ENCODE data around the gene DCDC2C.
A peak's percentile ranks its signal among the peaks of the same experiment; 100 is the strongest.
"Not testable (repeated sequence)": the region's sequence is repeated elsewhere in the genome, so short reads cannot be mapped to it uniquely, and the experiment has no call there.

DCDC2C gene

DNA sequence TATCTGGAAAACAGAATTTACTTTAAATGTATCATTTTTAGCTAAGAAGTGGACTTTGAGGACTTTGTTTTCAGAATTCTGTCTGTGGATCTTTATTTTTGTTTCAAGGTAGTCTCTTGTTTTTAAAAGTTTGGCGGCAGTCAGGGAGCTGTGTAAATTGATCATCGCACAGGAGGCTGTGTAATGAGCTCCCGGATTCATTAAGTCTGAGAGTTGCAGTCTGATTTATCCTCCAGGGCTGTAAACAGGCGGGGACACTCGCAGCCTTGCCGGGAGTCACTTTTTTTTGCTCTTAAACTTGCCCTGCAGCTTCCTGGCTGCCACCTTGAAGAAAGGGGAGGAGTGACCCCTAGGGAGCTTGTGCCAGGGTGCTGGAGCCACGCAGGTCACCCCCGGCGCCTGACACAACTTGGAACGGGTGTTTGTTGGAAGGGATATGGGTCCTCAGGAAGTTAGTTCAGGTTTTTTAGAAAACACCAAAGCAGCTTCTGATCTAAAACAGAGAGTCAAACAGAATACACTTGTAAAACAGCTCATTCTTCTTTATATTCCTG, 76.2 kb downstream of the DCDC2C start:
- H3K4me1 Mint-ChIP-seq (ENCODE audit: low read depth), result peaks cover 4% of the 10 kb centered on the region

GRCh38 chr2:3780477-3781402, 77.4 kb downstream of the DCDC2C start:
- Mint-ChIP-seq H3K4me1 (ENCODE audit: low read depth) (peaks cover 4% of the 10 kb centered on the region), H3K4me3 (peak overlapping the region; percentile 65), H3K27ac (no peak overlapping the region), H3K9me3 (ENCODE audit: low read depth) (no peaks in the 10 kb centered on the region), H3K27me3 (peaks cover 24% of the 10 kb centered on the region), H3K36me3 (no peaks in the 10 kb centered on the region)

More for the DNA sequence above, 76.2 kb downstream of the DCDC2C start:
- Mint-ChIP-seq H3K27ac (no peak overlapping the region), H3K9me3 (ENCODE audit: low read depth) (no peaks in the 10 kb centered on the region), H3K4me3 (no peak overlapping the region), H3K27me3 (peaks cover 24% of the 10 kb centered on the region), H3K36me3 (no peaks in the 10 kb centered on the region)

DNA sequence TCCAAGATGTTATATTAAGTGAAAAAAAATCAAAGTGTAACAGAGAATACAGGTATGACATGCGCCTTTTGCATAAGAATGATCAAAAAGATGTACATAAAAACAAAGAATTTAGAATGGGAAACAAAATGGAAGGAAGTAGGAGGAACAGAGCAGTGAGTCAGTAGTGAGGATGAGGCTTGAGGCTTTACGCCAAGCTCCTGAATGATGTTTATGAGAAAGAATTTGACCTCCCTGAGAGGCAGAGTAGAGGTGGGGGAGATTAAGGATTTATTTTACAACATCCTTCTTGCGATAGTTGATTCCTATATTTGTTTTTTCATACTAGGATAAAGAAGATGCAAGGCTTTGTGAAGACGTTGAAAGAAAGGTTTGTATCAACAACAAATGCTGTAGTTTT, 81.4 kb downstream of the DCDC2C start:
- Mint-ChIP-seq H3K4me3 (no peak overlapping the region), H3K4me1 (ENCODE audit: low read depth) (peaks cover 4% of the 10 kb centered on the region), H3K27me3 (peaks cover 3% of the 10 kb centered on the region), H3K9me3 (ENCODE audit: low read depth) (no peaks in the 10 kb centered on the region), H3K27ac (no peak overlapping the region), H3K36me3 (no peaks in the 10 kb centered on the region)

- no peaks in the 10 kb centered on the region for H3K9me3 Mint-ChIP-seq (ENCODE audit: low read depth)
- no peak overlapping the region for H3K27ac Mint-ChIP-seq
- H3K36me3 Mint-ChIP-seq, result no peaks in the 10 kb centered on the region
- no peak overlapping the region for H3K4me3 Mint-ChIP-seq
- H3K4me1 Mint-ChIP-seq (ENCODE audit: low read depth), result peaks cover 3% of the 10 kb centered on the region
- peaks cover 1% of the 10 kb centered on the region for H3K27me3 Mint-ChIP-seq
Observed at GRCh38 chr2:3785220-3785889, 82.0 kb downstream of the DCDC2C start.

DNA sequence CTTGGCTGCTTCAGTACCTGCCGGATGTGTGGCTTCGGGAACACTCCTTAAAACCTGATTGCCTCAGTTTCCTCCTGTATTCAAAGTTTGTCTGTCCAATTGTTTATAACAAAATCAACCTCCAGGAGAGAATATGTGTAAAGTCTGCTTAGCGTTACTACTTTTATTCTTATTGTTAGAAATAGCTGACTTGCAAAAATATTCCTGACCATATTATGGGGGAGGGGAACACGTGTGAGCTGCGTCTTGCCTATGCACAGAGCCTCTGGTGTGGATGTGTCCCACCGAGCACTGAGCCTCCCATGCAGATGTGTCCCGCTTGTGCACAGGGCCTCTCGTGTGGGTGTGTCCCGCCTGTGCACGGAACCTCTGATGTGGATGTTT, 82.5 kb downstream of the DCDC2C start:
- H3K4me3 Mint-ChIP-seq, result no peak overlapping the region
- no peak overlapping the region for H3K27ac Mint-ChIP-seq
- no peaks in the 10 kb centered on the region for H3K9me3 Mint-ChIP-seq (ENCODE audit: low read depth)
- peaks cover 1% of the 10 kb centered on the region for H3K27me3 Mint-ChIP-seq
- H3K4me1 Mint-ChIP-seq (ENCODE audit: low read depth), result no peaks in the 10 kb centered on the region
- no peaks in the 10 kb centered on the region for H3K36me3 Mint-ChIP-seq

DNA sequence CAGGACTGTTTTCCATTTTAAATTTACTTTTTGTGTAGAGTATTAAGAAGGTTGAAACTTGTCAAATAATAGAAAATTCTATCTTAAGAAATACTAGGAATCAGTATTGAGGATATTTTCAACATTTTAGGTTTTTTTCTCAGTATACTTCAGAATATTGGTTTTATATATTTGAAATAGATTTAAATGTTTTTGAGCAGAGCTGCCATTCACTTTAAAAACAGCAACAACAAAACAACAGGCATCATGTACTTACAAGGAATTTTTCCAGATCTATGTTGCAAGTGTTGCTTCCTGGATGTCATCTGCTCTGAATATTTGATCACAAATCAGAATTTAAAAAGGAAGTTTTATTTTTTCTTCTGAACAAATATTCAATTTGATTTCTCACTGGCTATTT, 84.4 kb downstream of the DCDC2C start:
- H3K4me3 Mint-ChIP-seq, result no peak overlapping the region
- H3K27me3 Mint-ChIP-seq, result peaks cover 1% of the 10 kb centered on the region
- no peaks in the 10 kb centered on the region for H3K36me3 Mint-ChIP-seq
- H3K4me1 Mint-ChIP-seq (ENCODE audit: low read depth), result no peaks in the 10 kb centered on the region
- H3K9me3 Mint-ChIP-seq (ENCODE audit: low read depth), result no peaks in the 10 kb centered on the region
- H3K27ac Mint-ChIP-seq, result no peak overlapping the region

DNA sequence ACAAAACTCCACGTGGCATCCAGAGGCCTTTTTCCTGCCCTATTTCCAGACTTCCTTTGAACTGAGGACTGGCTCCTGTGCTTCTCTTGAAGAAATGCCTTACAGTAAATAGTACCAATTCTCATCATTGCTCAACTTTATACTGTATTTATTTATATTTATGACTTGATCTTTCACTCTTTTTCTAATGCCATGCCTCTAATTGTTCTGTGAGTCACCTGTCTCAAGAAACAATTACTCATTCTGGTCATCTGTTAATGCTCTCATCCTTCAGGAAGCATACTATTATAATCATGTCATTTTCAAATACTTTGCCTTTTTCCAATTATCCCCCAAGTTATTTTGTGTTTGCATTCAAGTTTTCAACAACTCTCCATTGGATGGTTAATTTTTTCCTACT, 85.9 kb downstream of the DCDC2C start:
- Mint-ChIP-seq H3K36me3 (no peaks in the 10 kb centered on the region), H3K4me3 (no peak overlapping the region), H3K27ac (no peak overlapping the region), H3K4me1 (ENCODE audit: low read depth) (no peaks in the 10 kb centered on the region), H3K27me3 (no peaks in the 10 kb centered on the region), H3K9me3 (ENCODE audit: low read depth) (no peaks in the 10 kb centered on the region)

DNA sequence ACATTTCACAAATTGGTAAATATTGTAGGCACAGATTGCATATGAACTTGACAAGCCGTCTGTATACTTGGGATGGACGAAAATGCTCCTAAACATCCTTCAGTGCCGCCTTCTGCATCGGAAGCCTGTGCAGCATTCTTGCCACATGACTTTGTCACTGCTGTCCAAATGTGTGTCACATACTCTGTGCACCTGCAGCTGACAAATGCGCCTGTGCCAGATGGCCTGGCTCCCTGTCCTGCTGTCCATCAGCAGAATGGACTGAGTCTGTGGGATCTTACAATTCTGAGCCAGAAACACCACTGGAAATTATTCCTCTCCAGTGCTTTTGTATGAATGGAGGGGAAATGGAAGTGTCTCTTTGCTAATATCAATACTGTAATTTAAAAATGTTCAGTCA, 89.9 kb downstream of the DCDC2C start:
- Mint-ChIP-seq H3K36me3 (no peaks in the 10 kb centered on the region), H3K4me1 (ENCODE audit: low read depth) (no peaks in the 10 kb centered on the region), H3K27ac (no peak overlapping the region), H3K4me3 (no peak overlapping the region), H3K9me3 (ENCODE audit: low read depth) (no peaks in the 10 kb centered on the region), H3K27me3 (no peaks in the 10 kb centered on the region)

- Mint-ChIP-seq H3K4me1 (ENCODE audit: low read depth) (no peaks in the 10 kb centered on the region), H3K27ac (no peak overlapping the region), H3K9me3 (ENCODE audit: low read depth) (no peaks in the 10 kb centered on the region), H3K36me3 (no peaks in the 10 kb centered on the region), H3K27me3 (peaks cover 6% of the 10 kb centered on the region), H3K4me3 (no peak overlapping the region)
Observed at GRCh38 chr2:3801506-3801905, 98.1 kb downstream of the DCDC2C start.

GRCh38 chr2:3805201-3805939, 102.0 kb downstream of the DCDC2C start:
- no peaks in the 10 kb centered on the region for H3K9me3 Mint-ChIP-seq (ENCODE audit: low read depth)
- H3K4me3 Mint-ChIP-seq, result no peak overlapping the region
- H3K4me1 Mint-ChIP-seq (ENCODE audit: low read depth), result no peaks in the 10 kb centered on the region
- no peaks in the 10 kb centered on the region for H3K36me3 Mint-ChIP-seq
- peaks cover 6% of the 10 kb centered on the region for H3K27me3 Mint-ChIP-seq
- no peak overlapping the region for H3K27ac Mint-ChIP-seq

- no peaks in the 10 kb centered on the region for H3K4me1 Mint-ChIP-seq (ENCODE audit: low read depth)
- H3K4me3 Mint-ChIP-seq, result no peak overlapping the region
- H3K36me3 Mint-ChIP-seq, result no peaks in the 10 kb centered on the region
- H3K27ac Mint-ChIP-seq, result no peak overlapping the region
- peaks cover 6% of the 10 kb centered on the region for H3K27me3 Mint-ChIP-seq
- H3K9me3 Mint-ChIP-seq (ENCODE audit: low read depth), result no peaks in the 10 kb centered on the region
Observed at GRCh38 chr2:3806168-3806567, 102.8 kb downstream of the DCDC2C start.

DNA sequence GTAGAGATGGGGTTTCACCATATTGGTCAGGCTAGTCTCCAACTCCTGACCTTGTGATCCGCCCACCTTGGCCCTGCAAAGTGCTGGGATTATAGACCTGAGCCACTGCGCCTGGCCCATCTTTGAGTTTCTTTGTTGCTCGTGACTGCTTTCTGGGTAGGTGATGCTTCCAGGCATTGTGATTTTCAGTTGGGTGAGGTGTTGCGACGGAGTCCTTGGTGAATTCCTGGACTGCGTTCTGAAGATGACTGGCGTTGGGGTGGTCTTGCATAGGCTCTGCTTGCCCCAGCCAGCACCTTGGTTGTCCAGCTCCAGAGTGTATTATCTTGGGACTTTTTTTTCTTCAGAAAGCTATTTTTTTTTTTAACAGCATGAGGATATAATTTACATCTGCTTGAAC, 103.4 kb downstream of the DCDC2C start:
- Mint-ChIP-seq H3K27ac (no peak overlapping the region), H3K4me1 (ENCODE audit: low read depth) (no peaks in the 10 kb centered on the region), H3K4me3 (no peak overlapping the region), H3K27me3 (peaks cover 4% of the 10 kb centered on the region), H3K9me3 (ENCODE audit: low read depth) (no peaks in the 10 kb centered on the region), H3K36me3 (no peaks in the 10 kb centered on the region)

GRCh38 chr2:3807853-3808252, 104.5 kb downstream of the DCDC2C start:
- Mint-ChIP-seq H3K4me3 (no peak overlapping the region), H3K27me3 (peaks cover 5% of the 10 kb centered on the region), H3K4me1 (ENCODE audit: low read depth) (no peaks in the 10 kb centered on the region), H3K36me3 (no peaks in the 10 kb centered on the region), H3K9me3 (ENCODE audit: low read depth) (peaks cover 4% of the 10 kb centered on the region), H3K27ac (no peak overlapping the region)

- Mint-ChIP-seq H3K4me3 (no peak overlapping the region), H3K4me1 (ENCODE audit: low read depth) (no peaks in the 10 kb centered on the region), H3K36me3 (no peaks in the 10 kb centered on the region), H3K27ac (no peak overlapping the region), H3K9me3 (ENCODE audit: low read depth) (peaks cover 11% of the 10 kb centered on the region), H3K27me3 (peaks cover 5% of the 10 kb centered on the region)
Observed at GRCh38 chr2:3814706-3815245, 111.4 kb downstream of the DCDC2C start.

DNA sequence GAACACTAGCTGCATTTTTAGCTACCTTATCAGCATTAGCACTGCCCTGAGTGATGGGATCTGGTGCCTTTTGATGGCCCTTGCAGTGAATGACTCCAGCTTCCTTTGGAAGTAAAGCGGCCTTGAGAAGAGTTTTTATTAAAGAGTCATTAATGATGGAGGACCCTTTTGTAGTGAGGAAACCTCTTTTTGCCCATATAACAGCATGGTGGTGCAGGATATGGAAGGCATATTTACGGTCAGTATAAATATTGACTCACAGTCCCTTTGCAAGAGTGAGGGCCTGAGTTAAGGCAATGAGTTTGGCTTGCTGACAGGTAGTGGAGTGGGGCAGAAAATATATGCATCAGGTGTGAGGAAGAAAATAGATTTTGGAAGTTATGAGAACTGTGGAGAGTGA, 113.8 kb downstream of the DCDC2C start:
- not testable (repeated sequence) for H3K4me3 Mint-ChIP-seq; H3K27me3 Mint-ChIP-seq; H3K27ac Mint-ChIP-seq; H3K36me3 Mint-ChIP-seq; H3K4me1 Mint-ChIP-seq (ENCODE audit: low read depth)
- peaks cover 15% of the 10 kb centered on the region for H3K9me3 Mint-ChIP-seq (ENCODE audit: low read depth)
